IPS-20b (cell line): ENCODE results near the gene CAMK1D.

Source experiments
- H3K27ac ChIP-seq: one replicate; pipeline ENCODE4 v1.5.1; 2013; ENCODE audit warnings: low read length
- H3K27me3 ChIP-seq: 2 replicates; pipeline ENCODE4 v1.6.1; 2013; ENCODE audit warnings: mild to moderate bottlenecking, low read length, inconsistent platforms; ENCODE audit not compliant: insufficient read depth
- H3K36me3 ChIP-seq: 2 replicates; pipeline ENCODE4 v1.6.1; 2013; ENCODE audit warnings: low read depth, mild to moderate bottlenecking, inconsistent platforms, low read length, moderate library complexity; ENCODE audit not compliant: insufficient read depth
- H3K4me1 ChIP-seq: 2 replicates; pipeline ENCODE4 v1.6.1; 2013; ENCODE audit warnings: mild to moderate bottlenecking, control low read depth, inconsistent platforms, low read length, moderate library complexity; ENCODE audit not compliant: insufficient read depth
- H3K4me3 ChIP-seq: 2 replicates; pipeline ENCODE4 v1.5.1; 2013; ENCODE audit warnings: mild to moderate bottlenecking, low read length, inconsistent platforms
- H3K9ac ChIP-seq: 2 replicates; pipeline ENCODE4 v1.6.1; 2013; ENCODE audit warnings: low read depth, mild to moderate bottlenecking, inconsistent platforms, low read length, moderate library complexity
- H3K9me3 ChIP-seq: 2 replicates; pipeline ENCODE4 v1.6.1; 2013; ENCODE audit warnings: mild to moderate bottlenecking, low read depth, low read length, inconsistent platforms; ENCODE audit not compliant: insufficient read depth

Gene CAMK1D

DNA sequence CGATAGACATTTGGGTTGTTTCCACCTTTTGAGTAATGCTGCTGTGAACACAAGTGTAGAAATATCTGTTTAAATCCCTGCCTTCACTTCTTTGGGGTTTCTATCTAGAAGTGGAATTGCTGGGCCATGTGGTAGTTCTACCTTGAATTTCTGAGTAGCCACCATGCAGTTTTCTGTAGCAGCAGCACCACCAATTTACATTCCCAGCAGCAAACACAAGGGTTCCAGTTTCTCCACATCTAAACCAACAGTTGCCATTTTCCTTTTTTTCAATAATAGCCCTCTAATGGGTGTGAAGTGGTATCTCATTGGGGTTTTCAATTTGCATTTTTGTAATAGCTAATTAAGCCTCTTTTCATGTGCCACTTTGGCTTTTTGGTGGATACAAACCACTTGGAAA lies 442.4 kb downstream of the CAMK1D start:
- no peak overlapping the region for H3K27ac ChIP-seq
- no peak overlapping the region for H3K9ac ChIP-seq
- H3K9me3 ChIP-seq: peaks cover 5% of the 10 kb centered on the region; the same call in 1 of the 2 replicates

DNA sequence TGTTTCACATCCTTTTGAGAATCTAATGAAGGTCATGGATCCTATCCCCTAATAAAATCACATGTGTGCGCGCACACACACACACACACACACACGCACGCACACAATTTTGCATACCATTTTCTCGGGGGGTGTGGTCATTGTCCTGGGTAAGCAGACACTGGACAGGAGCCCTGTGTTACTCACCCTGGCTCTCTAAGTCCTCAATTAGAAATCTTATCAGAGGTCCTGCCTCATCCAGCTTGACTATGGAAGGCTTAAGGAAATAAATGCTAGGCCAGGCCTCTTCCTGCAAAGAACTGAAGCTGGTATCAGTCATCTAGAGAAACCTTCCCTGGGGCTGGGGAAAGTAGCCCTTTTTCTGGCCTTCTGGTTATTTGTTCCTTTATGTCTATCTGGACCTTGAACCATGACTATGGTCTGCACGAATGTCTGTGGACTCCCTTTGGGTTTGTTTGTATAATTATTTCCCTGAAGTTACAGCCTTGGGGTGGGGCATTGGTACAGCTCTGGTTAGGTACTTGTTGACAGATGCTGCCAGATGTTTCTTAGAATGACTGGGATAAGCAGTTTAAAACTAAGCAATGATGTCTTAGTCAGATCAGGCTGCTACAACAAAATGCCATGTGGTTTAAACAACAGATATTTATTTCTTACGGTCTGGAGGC lies 443.7 kb downstream of the CAMK1D start:
- H3K9me3 ChIP-seq: peaks cover 5% of the 10 kb centered on the region; the same call in 1 of the 2 replicates
- H3K27ac ChIP-seq: no peak overlapping the region
- H3K36me3 ChIP-seq: no peaks in the 10 kb centered on the region

More for the DNA sequence above, 442.4 kb downstream of the CAMK1D start:
- Histone ChIP-seq H3K4me3 (no peak overlapping the region), H3K36me3 (no peaks in the 10 kb centered on the region), H3K4me1 (no peaks in the 10 kb centered on the region), H3K27me3 (no peaks in the 10 kb centered on the region)

DNA sequence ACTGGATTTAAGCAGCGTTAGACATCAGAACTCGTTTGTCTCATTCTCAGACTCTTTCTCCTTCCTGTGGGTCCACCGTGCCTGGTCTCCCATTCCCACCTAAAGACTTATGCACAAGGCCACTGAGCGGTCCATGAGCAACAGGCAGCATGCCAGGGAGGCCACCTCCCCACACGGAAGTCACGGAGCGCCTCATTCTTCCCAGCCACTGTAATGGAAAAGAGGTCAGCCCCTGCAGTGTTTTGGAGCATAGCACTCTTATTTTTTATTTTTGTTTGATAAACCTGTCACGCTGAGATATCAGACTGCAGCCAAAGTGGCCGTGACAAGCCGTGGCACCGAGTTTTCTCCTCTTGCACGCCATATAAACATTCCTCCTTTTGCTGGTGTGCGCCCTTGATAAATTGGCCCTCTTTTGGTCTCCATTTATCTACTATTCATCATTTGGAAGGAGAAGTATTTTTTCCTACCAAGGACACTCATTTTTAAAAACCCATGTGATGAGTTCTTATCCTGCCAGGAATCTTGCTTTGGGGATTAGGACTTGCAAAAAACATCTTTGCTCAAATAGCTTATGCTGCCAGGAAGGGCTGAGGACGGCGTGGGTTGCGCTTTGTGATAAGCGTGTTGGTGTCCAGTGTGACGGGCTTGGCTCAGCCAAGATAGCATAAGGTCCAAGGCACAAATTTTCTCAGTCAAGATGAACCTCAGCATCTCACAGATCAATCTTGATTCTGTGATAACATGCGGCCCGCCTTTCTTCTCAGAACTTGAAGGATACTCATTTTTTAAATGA lies 446.2 kb downstream of the CAMK1D start:
- H3K27me3 ChIP-seq: no peaks in the 10 kb centered on the region
- H3K4me3 ChIP-seq: no peak overlapping the region
- peaks cover 17% of the 10 kb centered on the region; the same call in 1 of the 2 replicates for H3K4me1 ChIP-seq
- peaks cover 5% of the 10 kb centered on the region; the same call in 1 of the 2 replicates for H3K9me3 ChIP-seq
- no peak overlapping the region for H3K9ac ChIP-seq
- no peaks in the 10 kb centered on the region for H3K36me3 ChIP-seq
- H3K27ac ChIP-seq: no peak overlapping the region

More for the DNA sequence above, 443.7 kb downstream of the CAMK1D start:
- H3K9ac ChIP-seq: no peak overlapping the region
- no peak overlapping the region for H3K4me3 ChIP-seq
- no peaks in the 10 kb centered on the region for H3K27me3 ChIP-seq
- no peaks in the 10 kb centered on the region for H3K4me1 ChIP-seq

DNA sequence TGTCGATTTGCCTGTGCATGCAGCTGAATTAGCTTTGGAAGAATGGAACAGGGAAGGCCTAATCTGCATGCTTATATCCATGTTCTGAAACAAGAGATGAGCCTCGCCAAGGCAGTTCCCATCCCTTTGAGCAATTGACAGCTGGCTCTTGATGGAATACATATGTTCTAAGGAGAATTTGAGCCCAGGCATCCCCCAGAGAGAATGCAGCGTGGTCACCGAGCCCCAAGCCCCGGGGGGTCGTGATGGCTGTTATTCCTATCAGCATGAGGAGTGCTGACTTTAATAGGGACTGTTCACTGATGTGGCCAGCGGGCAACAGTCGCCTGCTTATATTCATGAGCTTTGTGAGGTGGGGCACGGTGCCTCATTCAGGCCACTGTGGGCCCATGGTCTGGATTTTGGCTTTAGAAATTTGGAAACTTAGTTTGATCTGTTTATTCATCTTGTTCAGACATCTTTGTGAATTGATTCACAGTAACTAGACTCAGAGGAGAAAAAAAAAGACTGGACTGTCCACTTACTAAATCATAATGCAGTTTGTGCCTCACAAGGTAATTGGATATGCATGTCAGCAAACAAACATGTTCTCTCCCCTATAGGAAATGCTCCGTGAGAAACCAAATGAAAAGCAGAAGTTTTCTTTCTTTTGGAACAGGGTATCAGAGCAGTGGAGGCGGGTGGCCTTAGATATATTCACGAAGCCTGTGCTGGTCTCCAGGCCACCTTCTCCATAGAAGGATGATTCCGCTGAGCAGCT lies 447.2 kb downstream of the CAMK1D start:
- no peak overlapping the region for H3K27ac ChIP-seq
- peaks cover 3% of the 10 kb centered on the region; the same call in 1 of the 2 replicates for H3K9me3 ChIP-seq
- peaks cover 17% of the 10 kb centered on the region; the same call in 1 of the 2 replicates for H3K4me1 ChIP-seq
- H3K27me3 ChIP-seq: no peaks in the 10 kb centered on the region
- H3K4me3 ChIP-seq: no peak overlapping the region
- H3K9ac ChIP-seq: no peak overlapping the region
- no peaks in the 10 kb centered on the region for H3K36me3 ChIP-seq

DNA sequence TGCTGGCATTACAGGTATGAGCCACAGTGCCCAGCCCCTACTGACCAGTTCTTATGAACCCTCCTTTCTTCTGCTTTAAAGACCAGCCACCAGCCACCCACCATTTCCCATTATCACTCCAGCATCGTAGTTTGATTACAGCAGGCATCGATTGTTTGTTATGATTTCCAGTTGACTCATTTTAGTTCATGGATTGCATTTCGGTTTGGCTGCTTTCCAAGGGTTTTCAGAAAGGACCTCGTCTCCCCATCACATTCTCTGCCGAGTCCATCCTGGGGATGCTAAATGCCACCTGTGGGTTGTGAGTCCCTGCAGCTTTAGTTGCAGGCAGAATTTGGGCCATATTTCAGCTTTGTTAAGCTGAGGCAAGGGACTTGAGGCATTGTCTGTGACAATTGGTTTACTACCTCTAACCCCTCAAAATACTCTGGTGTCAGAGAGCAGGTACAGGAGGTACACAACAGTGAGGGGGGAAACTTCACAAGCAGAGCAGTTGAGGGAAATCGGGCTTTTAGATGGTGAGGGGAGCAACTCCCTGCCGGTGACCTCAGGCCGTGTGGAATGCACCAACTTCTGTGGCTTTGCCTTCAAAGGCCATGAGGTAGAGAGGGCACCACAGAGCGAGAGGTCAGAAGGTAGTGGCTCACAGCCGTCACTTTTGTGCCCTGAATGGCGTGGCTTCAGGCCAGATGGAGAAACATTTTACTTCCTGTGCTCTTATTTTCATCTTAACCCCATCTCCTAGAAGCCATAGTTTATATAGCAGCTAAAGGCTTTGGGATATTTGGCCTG lies 448.3 kb downstream of the CAMK1D start:
- H3K27ac ChIP-seq: no peak overlapping the region
- no peaks in the 10 kb centered on the region for H3K27me3 ChIP-seq
- H3K9me3 ChIP-seq: no peaks in the 10 kb centered on the region
- H3K4me3 ChIP-seq: no peak overlapping the region
- H3K9ac ChIP-seq: no peak overlapping the region
- no peaks in the 10 kb centered on the region for H3K36me3 ChIP-seq
- H3K4me1 ChIP-seq: peaks cover 17% of the 10 kb centered on the region; the same call in 1 of the 2 replicates

DNA sequence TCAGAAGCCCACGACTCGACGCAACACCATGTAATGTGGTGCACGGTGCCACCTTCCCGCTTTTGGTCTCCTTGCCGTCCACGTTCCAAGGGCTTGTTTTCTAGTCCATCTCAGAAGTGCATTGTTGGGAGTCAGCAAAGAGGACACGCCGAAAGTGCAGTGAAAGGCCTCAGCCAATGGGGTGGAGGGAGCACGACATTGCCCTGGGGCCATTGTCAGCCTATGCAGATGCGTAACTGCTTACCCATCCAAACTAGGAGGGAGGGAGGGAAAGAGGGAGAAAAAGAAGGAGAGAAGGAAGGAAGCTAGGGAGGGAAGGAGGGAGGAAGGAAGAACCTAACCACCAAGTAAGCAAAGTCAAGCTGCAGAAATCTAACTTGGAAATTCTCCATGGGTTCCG lies 449.8 kb downstream of the CAMK1D start:
- Histone ChIP-seq H3K27me3 (no peaks in the 10 kb centered on the region), H3K4me3 (no peak overlapping the region), H3K9me3 (no peaks in the 10 kb centered on the region), H3K36me3 (no peaks in the 10 kb centered on the region), H3K9ac (no peak overlapping the region), H3K4me1 (peaks cover 17% of the 10 kb centered on the region; the same call in 1 of the 2 replicates), H3K27ac (no peak overlapping the region)

DNA sequence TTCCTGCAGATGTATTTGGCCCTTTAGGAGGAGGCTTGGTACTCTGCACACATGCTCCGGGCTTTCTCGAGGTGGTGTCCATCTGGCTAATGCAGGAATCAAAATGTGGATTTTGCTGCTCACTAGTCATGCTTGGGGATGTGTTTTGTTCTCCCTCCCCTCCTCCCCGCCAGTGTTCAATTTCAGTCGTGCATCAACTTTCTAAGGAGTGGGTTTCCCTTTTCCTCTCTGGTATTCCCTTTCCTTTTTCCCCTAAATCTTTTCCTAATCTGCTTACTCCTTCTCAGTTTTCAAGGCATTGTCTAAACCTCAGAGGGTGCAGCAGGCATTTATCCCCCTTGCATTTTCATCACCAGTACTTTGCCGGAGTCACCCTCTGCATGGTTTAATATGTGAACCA lies 450.4 kb downstream of the CAMK1D start:
- Histone ChIP-seq H3K36me3 (no peaks in the 10 kb centered on the region), H3K27me3 (no peaks in the 10 kb centered on the region), H3K9ac (no peak overlapping the region), H3K4me3 (no peak overlapping the region), H3K4me1 (peaks cover 17% of the 10 kb centered on the region; the same call in 1 of the 2 replicates), H3K9me3 (no peaks in the 10 kb centered on the region), H3K27ac (no peak overlapping the region)

DNA sequence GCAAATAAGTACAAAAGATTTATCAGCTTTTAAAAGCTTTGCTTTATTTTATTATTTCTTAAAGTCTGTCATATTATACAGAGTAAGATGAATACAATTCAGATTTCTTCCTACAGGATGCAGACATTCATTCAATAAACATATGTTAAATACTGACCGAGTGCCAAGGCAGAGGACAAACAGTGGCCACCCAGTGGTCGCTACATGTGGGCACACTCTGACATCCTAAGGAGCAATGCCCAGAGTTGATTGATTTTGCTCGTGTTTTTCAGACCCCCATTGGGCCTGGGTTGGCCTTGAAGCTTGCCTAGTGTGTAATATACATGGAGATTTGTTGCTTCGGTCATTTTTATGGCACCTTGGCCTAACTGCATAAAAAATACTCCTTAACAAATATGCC lies 451.0 kb downstream of the CAMK1D start:
- no peaks in the 10 kb centered on the region for H3K27me3 ChIP-seq
- H3K9me3 ChIP-seq: no peaks in the 10 kb centered on the region
- no peaks in the 10 kb centered on the region for H3K36me3 ChIP-seq
- no peak overlapping the region for H3K27ac ChIP-seq
- no peak overlapping the region for H3K9ac ChIP-seq
- peaks cover 17% of the 10 kb centered on the region; the same call in 1 of the 2 replicates for H3K4me1 ChIP-seq
- no peak overlapping the region for H3K4me3 ChIP-seq

DNA sequence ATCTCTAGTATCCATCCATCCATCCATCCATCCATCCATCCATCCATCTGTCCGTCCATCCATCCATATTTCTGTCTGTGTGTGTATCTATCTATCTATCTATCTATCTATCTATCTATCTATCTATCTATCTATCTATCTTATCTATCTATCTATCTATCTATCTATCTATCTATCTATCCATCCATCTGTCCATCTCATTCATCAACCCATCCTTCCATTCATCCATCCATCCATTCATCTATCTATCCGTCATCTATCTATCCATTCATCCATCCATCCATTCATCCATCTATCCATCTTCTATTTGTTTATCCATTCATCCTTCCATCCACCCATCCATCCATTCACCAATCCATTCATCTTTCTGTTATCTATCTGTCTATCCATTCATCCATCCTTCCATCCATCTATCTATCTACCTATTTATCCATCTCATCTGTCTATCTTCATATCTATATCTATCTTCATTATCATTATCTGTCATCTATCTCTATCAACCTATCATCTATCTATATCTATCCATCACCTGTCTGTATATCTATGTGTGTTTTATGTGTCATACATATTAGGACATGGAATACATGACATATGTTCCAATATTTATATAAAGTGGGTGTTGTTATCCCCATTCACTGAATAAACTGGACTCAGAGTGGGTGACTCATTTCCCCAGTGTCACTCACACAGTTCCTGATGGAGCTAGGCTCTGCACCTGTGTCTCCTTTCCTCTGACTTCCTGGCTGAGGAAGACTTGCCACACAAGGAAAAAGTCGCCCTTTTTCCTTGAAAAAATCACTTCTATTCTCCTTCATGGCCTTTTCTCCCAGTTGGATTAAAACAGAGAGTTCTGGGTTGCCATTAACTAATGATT lies 452.1 kb downstream of the CAMK1D start:
- Histone ChIP-seq H3K27ac (no peak overlapping the region), H3K4me3 (no peak overlapping the region), H3K36me3 (no peaks in the 10 kb centered on the region), H3K9me3 (no peaks in the 10 kb centered on the region), H3K4me1 (peaks cover 17% of the 10 kb centered on the region; the same call in 1 of the 2 replicates), H3K27me3 (no peaks in the 10 kb centered on the region), H3K9ac (no peak overlapping the region)

DNA sequence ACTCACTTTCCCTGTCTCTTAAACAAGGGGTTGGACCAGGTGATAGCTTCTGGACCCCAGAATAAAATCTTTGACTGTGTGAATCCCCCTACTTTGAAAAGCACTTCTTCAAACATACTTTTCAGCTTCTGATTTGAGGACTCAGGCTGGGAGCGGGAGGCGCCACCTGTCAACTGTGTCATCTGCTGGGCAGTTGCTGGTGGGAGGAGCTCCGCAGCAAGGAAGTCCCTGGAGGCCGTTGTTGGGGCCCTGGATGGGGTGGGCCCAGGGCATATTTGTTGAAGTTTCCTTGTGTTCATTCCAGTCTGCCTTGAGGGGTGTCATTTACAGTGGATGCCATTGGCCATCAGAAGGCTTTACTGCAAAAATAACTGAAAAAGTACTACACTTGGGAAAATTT lies 454.4 kb downstream of the CAMK1D start:
- H3K9ac ChIP-seq: no peak overlapping the region
- no peaks in the 10 kb centered on the region for H3K36me3 ChIP-seq
- no peaks in the 10 kb centered on the region for H3K27me3 ChIP-seq
- H3K27ac ChIP-seq: no peak overlapping the region
- H3K9me3 ChIP-seq: no peaks in the 10 kb centered on the region
- no peak overlapping the region for H3K4me3 ChIP-seq
- peaks cover 15% of the 10 kb centered on the region; the same call in 1 of the 2 replicates for H3K4me1 ChIP-seq
